NT2/D1 (cell line): Measurements from ENCODE around the gene EIF3B.

Experiments
- SUZ12 ChIP-seq: IDR thresholded peaks from 2 replicates; pipeline ENCODE4 v1.6.1; 2011; ENCODE audit not compliant: insufficient read length, insufficient read depth; ENCODE audit errors: extremely low read depth
- YY1 ChIP-seq: IDR thresholded peaks from 2 replicates; pipeline ENCODE4 v1.6.1; 2011; ENCODE audit not compliant: insufficient read length, insufficient read depth

GRCh38 chr7:2314209-2314955 is 40.2 kb upstream of the EIF3B start, which contains the start of gene SNX8:
- TF ChIP-seq YY1 (no peak), SUZ12 (no peak)
